GM21381 (cell line): ENCODE results near the gene TH.
"Not testable (repeated sequence)": the region's sequence is repeated elsewhere in the genome, so short reads cannot be mapped to it uniquely, and the experiment has no call there.

Experiments
- ATAC-seq: cut with Tn5 transposase; IDR thresholded peaks from one replicate; pipeline ENCODE4 v1.9.1; 2021; ENCODE audit warnings: mild to moderate bottlenecking, moderate library complexity; ENCODE audit not compliant: unreplicated experiment

TH gene

DNA sequence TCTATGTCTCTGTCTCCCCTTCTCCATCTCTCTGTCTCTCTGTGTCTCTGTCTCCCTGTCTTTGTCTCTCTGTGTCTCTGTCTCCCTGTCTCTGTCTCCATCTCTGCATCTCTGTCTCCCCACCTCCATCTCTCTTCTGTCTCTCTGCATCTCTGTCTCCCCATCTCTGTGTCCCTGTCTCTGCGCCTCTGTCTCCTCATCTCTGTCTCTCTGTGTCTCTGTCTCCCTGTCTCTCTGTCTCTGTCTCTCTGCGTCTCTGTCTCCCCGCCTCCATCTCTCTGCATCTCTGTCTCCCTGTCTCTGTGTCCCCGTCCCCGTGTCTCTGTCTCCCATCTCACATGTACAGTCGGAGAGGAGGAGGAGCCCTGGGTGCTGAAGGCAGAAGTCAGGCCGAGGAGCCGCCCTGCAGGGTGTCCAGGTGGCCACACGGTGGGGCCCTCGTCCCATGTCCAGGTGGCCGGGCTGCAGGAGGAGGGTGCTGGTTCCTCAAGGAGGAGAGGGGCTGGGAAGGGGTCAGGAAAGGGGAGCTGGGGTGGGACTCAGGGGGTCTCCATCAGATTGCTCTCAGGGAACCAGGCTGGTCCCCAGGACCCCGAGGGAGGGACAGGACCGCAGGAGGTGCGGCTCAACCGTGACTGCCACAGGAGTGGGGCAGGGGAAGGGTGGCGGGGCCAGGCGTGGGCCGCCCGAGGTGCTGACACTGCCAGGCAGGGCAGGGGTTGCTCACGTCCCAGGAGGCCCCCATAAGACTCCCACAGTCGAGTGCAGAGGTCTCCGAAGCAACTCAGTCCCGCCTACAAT, 25.6 kb upstream of the TH start:
- ATAC-seq, result no peak

DNA sequence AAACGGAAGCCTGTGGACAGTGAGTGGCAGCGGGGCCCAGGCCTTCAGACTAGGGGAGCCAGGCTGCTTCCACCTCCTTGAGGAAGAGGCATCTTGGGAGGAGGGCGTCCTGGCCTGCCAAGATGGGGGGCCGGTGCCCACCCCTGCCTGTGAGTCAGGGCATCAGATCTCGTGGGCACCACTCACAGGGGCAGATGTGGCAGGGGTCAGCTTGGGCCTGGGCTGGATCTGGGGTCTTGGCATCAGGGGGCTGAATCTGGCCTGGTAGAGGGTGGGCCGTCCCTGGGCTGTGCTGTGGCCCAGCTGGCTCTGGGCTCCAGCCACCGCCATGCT, 24.1 kb upstream of the TH start:
- no peak for ATAC-seq

DNA sequence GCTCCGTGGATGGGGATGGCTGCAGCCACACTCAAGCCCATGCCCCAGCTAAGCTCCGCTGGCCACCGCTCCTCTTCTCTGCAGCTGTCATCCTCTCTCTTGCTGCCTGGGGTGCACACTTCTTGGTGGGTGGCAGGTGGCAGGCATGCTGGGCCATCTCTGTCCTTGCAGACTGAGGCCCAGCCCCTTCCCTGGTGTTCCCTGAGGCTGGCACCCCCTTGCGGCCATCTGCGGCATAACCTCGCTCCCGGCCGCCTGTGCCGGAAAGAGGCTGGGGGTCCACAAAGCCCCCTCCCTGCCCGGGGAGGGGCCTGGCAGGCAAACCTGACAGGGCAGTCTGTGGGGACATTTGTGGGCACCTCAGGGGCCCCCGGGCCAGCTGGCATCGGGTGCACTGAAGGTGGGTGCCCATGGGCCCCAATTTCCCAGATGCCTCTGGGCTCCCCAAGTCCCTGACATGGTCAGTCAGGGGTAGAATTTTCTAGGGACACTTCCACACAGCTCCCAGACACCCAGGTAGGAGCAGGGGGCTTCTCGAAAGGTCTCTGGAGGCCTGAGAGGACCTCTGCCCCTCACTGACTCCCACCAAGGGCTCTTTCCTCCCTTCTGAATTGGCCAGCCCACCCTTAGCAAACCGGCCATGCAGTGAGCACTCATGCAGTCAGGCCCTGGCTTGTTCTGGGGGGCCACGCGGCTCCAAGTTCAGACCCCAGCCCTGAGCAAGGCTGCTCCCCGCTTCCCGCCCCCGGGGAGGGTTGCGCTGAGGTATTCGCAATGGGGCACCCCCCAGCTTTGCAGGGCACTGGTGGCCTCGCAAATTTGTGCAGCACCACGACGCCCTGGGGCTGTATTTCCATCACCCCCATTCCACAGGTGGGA, 23.5 kb upstream of the TH start:
- ATAC-seq, result no peak

DNA sequence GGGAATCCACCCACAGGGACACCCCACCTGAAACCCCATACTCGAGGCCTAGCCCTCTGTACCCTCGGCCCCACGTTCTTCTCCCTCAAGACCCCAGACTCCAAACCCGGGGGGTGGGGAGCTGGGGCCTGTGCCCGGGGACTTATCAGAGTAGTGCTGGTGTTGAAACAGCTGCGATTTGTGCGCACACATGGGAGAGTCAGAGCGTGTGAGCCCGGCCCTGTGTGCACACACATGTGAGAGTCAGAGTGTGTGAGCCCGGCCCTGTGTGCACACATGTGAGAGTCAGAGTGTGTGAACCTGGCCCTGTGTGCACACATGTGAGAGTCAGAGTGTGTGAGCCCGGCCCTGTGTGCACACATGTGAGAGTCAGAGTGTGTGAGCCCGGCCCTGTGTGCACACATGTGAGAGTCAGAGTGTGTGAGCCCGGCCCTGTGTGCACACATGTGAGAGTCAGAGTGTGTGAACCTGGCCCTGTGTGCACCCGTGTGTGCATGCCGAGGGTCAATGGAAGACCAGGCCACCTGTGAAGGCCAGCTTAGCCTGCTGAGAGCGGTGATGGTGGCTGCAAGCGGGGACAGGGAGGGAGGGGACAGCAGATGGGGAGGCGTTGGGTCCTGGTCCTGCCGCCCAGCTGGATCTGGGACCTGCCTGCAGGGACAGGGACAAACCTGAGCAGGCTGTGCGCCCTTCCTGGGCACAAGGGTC, 22.4 kb upstream of the TH start:
- not testable (repeated sequence) for ATAC-seq

DNA sequence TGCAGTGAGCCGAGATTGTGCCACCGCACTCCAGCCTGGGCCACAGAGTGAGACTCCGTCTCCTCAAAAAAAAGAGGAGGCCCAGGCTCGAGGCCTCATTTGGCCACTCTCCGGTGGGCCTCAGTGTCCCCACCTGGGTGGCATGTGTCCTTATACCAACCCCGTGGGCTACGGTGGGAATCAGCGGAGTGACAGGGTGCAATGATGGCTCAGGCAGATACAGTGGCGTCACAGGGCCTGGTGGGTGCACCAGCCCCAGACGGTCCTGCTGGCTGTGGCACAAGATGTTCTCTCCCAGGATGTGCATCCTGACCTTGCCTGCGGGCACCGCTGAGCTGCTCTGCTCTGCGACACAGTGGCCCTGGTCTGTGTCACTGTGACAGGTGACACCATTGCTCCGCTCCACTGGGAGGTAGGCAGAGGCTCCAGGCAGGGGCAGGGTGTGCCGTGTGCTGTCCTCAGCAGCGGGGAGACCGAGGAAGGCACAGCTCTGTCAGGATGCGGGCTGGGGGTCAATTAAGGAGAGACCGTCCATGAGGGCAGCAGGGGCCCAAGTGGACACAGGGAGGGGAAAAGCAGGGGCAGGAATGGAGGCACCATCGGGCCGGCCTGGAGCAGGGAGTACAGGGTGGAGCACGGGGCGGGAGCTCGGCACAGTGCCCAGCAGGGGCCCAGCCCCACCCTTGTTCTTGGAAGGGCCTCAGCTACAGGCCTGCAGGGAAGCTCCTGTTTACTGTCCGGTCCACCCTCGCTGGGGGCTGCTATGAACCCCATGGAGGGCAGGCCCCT, 21.7 kb upstream of the TH start:
- ATAC-seq, result no peak

DNA sequence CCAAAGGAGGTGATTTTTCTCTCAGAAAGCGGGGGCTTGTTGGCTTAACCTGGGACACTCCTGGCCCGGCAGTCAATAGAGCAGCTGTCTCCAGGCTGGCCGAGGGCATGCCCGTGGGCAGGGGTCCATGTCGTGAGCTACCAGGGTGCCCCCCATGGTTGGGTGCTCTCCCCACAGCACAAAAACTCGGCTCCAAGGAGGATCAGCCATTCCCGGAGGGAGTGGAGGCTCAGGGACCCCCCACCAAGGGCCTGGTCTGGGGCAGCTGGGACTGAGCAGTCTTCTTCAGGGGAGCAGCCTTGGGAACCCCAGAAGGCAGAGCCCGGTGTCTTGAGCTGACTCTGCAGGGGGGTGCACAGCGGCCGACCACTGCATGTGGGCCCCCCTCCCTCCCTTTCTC, 20.8 kb upstream of the TH start:
- no peak for ATAC-seq

DNA sequence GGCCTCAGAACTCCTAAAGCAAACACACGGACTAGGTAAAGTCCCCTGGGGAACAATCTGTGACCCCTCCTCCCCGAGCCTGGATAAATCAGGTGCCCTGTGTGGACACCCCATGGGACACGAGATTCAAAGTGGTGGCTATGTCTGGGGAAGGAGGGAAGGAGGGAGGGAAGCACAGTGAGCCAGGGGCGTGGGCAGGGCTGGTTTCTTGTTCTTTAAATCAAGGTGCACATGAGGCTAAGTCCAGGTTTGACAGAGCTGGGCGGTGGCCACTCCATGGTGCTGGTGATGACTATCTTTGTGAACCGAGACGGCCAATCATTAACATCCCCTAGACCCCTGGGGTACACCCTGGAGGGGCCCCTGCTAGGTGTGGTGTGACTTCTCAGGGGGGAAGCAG, 20.3 kb upstream of the TH start:
- ATAC-seq, result no peak

DNA sequence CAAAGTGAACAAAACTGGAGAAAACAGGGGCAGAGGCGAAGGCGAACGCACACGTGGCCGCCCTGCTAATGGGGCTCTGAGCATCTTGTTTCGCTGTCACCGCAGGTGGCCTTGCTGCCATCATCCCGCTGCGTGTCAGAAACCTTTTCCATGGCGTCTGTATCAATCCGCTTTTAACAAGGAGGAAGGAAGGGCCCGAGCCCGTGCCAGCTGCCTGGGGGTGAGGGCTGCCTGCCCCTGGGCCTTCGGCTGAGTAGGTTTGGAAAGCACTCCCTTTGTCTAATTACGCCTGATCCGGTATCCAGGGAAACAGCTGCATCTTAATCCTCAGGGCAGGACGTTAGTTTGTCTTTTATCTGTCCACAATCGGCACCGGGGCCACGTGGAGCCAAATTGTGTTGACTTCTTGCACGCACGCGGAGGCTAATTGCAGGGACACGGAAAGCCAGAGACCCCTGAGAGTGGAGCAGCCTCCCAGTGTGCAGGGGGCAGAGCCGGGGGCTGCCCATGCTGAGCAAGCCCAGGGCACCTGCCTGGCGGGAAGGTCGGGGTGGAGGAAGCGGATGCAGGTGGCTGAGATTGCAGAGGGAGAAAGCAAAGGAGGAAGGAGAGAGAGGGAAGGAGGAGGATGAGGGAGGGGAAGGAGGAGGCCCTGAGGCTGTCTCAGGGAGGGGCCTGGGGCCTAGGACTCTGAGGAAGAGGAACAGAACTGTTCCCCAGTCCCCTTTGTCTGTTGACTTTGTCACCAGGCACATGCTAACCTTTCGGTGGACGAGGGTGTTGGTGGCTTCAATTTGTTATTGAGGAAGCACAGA, 19.2 kb upstream of the TH start:
- ATAC-seq, result no peak

DNA sequence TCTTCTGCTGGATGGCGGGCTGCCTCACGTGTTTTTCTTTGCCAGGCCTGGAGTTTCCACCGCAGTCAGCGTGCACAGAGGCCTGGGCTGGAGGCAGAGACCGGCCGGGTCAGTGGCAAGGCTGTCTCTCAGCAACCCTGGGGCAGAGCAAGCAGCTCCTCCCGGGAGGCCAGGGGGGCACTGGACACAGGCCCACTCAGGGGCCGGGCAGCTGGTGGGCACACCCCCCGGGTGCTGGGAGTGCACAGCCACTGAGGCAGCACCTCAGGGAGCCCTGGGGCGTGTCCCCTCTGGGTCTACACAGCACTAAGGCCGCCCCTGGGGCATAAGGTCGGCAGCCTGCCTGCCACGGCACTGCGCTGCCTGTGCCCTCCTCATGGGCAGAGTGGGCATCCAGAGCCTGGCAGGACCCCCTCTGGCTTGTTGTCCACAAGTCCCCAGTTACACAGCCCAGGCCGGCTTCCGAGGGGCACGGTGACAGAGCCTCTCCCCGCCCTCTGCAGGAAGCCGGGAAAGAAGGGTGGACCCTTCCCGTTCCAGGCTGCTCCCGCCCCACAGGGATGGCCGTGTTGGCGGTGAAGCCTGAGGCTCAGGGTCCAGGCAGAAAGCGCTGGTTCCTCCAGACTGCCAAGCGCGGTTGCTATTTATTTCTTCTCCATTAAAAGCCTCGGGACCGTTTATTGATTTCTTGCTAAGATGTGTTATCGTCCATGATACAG, 18.5 kb upstream of the TH start:
- no peak for ATAC-seq

DNA sequence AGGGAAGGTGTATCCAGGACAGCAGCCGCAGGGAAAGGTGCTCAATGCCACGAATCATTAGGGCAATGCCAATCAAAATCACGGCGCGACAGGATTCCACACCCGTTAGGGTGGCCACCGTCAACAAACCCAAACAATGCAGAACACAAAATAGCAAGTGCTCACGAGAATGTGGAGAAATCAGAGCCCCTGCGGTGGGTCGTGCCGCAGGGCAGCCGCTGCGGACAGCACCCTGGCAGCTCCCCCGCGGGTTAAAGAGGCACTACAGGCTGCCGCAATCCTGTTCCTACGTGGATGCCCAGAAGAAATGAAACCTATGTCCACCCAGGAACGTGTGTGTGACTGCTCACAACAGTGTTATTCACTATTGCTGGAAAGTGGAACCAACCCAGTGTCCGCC, 17.1 kb upstream of the TH start:
- ATAC-seq, result no peak

DNA sequence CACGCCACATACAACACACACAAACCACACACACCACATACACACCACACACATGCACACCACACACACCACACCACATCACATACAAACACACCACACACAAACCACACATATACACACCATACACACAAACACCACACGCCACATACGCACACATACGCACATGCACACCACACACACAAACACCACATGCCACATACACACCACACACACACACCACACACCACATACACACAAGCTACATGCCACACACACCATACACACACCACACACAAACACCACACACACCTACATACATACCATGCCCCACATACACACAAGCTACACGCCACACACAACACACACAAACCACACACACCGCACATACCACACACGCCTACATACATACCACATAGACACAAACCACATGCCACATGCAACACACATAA, 15.7 kb upstream of the TH start:
- no peak for ATAC-seq

DNA sequence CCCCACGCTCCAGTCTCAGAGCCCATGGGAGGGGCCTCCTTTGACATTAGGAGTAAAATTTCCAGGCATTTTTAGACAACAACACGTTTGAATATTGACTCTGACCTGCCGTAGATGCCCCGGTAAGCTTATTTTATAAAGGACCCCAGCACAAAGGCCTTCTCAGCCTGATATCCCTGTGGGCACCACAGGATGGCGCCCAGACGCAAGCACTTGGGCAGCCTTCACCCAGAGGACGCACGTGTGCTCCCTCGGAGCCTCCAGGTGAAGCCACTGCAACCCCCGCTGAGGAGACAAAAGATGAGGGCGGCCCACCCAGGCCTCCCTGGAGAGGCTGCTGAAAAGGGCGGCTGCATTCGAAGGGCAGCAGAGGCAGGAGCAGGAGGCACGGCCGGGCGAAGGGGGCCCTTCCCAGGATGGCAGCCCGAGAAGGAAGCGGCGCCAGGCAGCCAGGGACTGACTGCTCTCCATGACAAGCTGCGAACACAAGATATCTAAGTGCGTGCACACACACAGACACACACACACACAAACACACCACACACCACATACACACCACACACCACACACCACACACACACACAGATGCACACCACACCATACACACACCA, 15.2 kb upstream of the TH start:
- ATAC-seq, result no peak

DNA sequence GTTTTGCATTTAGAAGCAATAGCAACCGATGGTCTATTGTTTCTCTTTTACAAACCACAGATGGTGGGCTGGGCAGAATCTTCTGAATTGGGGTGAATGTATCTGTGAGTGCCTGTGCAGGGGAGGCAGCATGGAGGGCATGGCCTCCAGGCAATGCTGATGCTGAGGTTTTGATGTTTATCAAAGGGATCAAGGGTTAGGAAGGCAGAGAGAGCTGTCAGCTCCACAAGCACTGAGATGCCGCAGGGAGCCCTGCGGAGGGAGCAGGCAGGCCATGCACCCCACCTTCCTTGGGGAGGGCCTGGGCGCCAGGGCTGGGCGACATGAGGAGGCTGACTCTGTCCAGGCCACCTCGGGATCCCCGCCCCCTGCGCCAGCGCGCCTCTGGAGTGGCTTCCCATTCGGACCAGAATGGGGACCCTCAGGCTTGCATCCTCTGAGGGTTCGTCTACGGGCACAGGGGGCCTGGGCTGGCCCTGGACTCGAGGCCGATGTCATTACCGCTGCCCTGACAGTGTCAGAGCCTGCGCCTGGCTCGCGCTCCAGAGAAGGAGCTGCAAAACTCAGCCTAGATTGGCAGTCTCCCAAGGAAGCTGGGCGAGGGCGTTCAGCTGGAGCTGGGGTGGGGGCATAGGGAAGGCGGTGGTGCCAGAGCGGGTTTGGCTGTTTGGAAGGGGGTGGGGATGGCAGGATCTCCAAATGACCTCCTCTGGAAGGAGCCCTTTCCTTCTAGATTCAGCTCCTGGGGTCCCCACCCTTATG, 13.9 kb upstream of the TH start:
- no peak for ATAC-seq

DNA sequence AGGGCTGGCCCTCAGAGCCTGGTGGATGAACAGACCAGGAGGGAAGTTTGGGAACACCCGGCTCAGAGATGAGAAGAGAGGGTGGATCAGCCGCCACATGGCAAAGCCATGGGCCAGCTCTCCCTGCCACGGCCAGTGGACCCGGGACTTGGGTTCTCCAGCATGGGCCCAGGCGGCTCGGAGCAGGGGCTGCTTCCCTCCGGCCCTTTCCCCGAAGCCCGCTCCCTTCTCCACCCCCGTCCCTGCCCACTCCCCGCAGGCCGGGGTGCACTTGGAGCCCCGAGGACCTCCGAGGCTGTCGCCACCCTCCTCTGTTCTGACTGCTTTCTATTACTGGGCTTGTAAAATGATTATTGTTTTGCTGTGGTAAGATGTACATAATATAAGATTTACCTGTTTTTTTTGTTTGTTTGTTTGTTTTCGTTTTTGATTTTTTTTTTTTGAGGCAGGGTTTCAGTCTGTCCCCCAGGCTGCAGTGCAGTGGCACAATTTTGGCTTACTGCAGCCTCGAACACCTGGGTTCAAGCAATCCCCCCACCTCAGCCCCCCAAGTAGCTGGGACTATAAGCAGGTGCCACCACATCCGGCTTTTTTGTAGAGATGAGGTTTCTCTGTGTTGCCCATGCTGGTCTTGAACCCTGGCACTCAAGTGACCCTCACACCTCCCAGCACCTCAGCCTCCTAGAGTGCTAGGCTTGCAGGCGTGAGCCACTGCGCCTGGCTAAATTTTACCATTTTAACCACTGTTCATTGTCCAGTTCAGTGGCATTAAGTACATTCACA, 11.3 kb upstream of the TH start:
- no peak for ATAC-seq

DNA sequence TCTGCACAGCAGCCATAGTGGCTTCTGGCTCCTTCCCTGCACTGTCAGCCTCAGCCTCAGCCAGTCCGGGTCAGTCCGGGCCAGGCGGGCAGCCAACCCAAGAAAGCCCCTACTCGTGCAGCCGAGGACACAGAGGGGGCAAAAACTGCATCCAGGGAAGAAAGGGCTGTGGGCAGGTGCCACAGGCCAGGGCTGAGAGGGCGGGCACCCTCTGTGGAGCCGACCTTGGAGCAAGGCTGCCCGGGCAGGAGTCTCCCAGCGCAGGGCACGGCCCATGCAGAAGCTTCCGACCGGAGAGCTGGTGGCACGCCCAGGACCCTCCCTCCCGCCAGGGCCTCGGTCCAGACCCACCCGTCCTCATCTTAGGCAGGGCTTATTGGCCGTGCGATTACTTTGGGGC, 10.5 kb upstream of the TH start:
- no peak for ATAC-seq

DNA sequence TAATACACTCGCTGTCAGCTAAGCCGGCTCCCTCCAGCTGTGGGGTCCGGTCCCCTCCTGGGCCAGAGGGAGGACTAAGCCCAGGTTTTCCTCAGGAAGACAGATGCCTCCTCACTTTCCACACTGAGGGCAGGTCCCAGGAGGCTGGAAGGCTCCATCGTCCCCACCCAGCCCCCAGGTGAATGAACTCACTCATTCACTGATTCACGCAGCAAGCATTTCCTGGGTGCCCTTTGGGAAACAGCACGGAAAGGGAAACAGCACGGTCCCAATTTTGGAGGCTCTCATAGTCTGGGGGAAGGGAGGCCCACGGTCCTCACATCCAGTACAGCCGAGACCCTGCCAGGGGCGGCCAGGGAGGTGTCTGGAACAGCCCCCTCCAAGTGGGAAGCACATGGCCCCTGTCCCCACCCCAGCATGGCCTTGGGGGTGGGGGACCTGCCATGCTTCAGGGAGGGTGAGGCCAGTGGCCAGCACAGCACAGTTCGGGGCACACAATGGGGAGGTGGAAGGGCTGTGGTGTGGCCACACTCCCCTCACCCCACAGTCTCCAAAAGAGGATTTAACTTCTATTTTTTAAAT, 9.3 kb upstream of the TH start:
- no peak for ATAC-seq

DNA sequence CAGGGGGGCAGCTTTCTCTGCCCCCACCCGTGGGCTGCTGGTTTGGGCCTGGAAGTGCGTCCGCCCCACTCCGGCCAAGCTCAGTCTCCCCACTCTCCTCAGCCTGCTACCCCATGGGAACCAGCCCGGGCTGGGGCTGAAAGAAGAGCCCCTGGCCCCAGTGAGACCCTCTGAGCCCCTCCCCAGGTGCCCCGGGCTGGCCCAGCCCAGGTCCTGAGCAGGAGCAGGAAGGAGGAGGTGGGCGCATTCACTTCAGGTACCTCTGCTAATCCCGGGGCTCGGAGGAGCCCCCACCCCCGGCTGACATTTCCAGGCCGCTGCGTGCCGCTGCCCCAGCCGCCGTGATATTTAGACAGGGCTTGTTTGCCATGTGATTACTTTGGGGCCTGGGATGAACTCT, 8.7 kb upstream of the TH start:
- no peak for ATAC-seq
